A549 (cell line): Measurements from ENCODE around the gene FASTK.

Experiments used
- CTCF ChIP-seq: fragments of >200 bp; sonication (Bioruptor Twin); formaldehyde crosslinking; IDR thresholded peaks from 3 replicates; pipeline ENCODE4 v1.5.1; 2016
- E2F6 ChIP-seq: IDR thresholded peaks from 2 replicates; pipeline ENCODE4 v1.6.1; 2012; ENCODE audit warnings: low read depth, borderline replicate concordance
- EP300 ChIP-seq, 2 experiments: fragments of >200 bp; sonication (Bioruptor Twin); formaldehyde crosslinking; IDR thresholded peaks; 2 replicates in 1 of 2; 3 replicates in 1 of 2; pipeline ENCODE4 v1.6.1; 2016 to 2017

GRCh38 chr7:151045262-151045661 lies 35.3 kb downstream of the FASTK start:
- TF ChIP-seq E2F6 (no peak), CTCF (no peak), EP300 (IDR thresholded peaks at IDR 0.05) (no peak)
